ENCODE measurements around the gene SDF2L1.

- TF ChIP-seq CTCF (IDR thresholded peaks at IDR 0.05) (no peak), EZH2 (IDR thresholded peaks at IDR 0.05) (no peak), EZH2phosphoT487 (IDR thresholded peaks at IDR 0.05) (no peak)
Observed at GRCh38 chr22:21622011-21622918, 19.8 kb upstream of the SDF2L1 start.

All from neural progenitor cell (in vitro differentiated cells).